Breast epithelium (tissue), 4 donors: ENCODE data around the gene EPHA2. TPM values are rescaled to one million over a fixed set of nuclear protein-coding genes. Genes with fewer than 3 reads are reported as not detected.

Experiments used
- DNase-seq, 2 donors: peaks; one replicate each; pipeline ENCODE4 v3.0.0-alpha.2; 2019; ENCODE audit warnings: low spot score in 2 of 2
- H3K27ac ChIP-seq, 2 donors: fragments of 200-600 bp; sonication (generic) in 1 of 2; one replicate each; pipeline ENCODE4 v1.5.1; 2016 to 2019; ENCODE audit warnings: mild to moderate bottlenecking in 1 of 2
- H3K27me3 ChIP-seq, 2 donors: fragments of 200-600 bp; sonication (generic) in 1 of 2; one replicate each; pipeline versions ENCODE4 v1.5.1 to v1.6.0; 2017 to 2019; ENCODE audit warnings: control low read depth in 1 of 2, mild to moderate bottlenecking in 1 of 2
- H3K36me3 ChIP-seq: fragments of 200-600 bp; one replicate; pipeline ENCODE4 v1.5.1; 2019
- H3K4me1 ChIP-seq, 2 donors: fragments of 200-600 bp; sonication (generic); one replicate each; pipeline ENCODE4 v1.5.1; 2016 to 2019; ENCODE audit warnings: control low read depth in 1 of 2
- H3K4me3 ChIP-seq, 3 donors: fragments of 200-600 bp; sonication (generic); 1 replicate in 2 of 3; 2 replicates in 1 of 3; pipeline ENCODE4 v1.5.1; 2016 to 2019; ENCODE audit warnings: mild to moderate bottlenecking in 3 of 3, moderate library complexity in 2 of 3
- H3K9me3 ChIP-seq, 2 donors: fragments of 200-600 bp; sonication (generic) in 1 of 2; one replicate each; pipeline ENCODE4 v1.5.1; 2016 to 2019; ENCODE audit warnings: control low read depth in 1 of 2
- CTCF ChIP-seq, 3 donors: fragments of 450-650 bp; IDR thresholded peaks; one replicate each; pipeline ENCODE4 v1.5.1; 2016 to 2017; ENCODE audit warnings: antibody characterized with exemption in 3 of 3, mild to moderate bottlenecking in 3 of 3, moderate library complexity in 3 of 3
- POLR2A ChIP-seq: fragments of 450-650 bp; IDR thresholded peaks from one replicate; pipeline ENCODE4 v1.6.1; 2016; ENCODE audit warnings: antibody characterized with exemption, mild to moderate bottlenecking, moderate library complexity
- POLR2AphosphoS5 ChIP-seq, 3 donors: sonication (generic); formaldehyde crosslinking; IDR thresholded peaks; one replicate each; pipeline ENCODE4 v1.6.1; 2017; ENCODE audit warnings: antibody characterized with exemption in 3 of 3
- intact Hi-C: fragments of 100-400 bp; cut with DNase I; formaldehyde crosslinking; loops from one replicate; pipeline ENCODE4 v1.15.1; 2023; ENCODE audit warnings: low total_unique reads
- total RNA-seq, 3 donors: library from RNA; depleted of rRNA; stranded (reverse); fragments of >200 nt; gene quantifications; one replicate each; pipeline ENCODE4 v1.1.0, GENCODE V29; 2016

EPHA2 gene
- total RNA-seq, 3 donors from 2014 or later: 5.8 to 18.4 (median 16.7) TPM

GRCh38 chr1:16151196-16151994 is 4.5 kb downstream of the EPHA2 start:
- intact Hi-C loops: no loop called here
- H3K27ac ChIP-seq: peak overlapping the region; percentile 94 to 96
- no peaks in the 10 kb centered on the region for H3K9me3 ChIP-seq
- peak overlapping the region in 1 of 3 donors; percentile 83 for H3K4me3 ChIP-seq
- H3K27me3 ChIP-seq: no peaks in the 10 kb centered on the region
- peaks cover 15 to 34% of the 10 kb centered on the region in 2 donors for H3K4me1 ChIP-seq
- no peaks in the 10 kb centered on the region for H3K36me3 ChIP-seq
- DNase-seq: peak in 1 of 2 donors; percentile 66
- TF ChIP-seq POLR2AphosphoS5 (IDR thresholded peaks at IDR 0.05): no peak
- no peak for TF ChIP-seq CTCF (IDR thresholded peaks at IDR 0.05)
- TF ChIP-seq POLR2A: no peak

- no peak for TF ChIP-seq POLR2A
- no peak for TF ChIP-seq CTCF (IDR thresholded peaks at IDR 0.05)
- no peak for TF ChIP-seq POLR2AphosphoS5 (IDR thresholded peaks at IDR 0.05)
- Histone ChIP-seq H3K27ac (peak overlapping the region; percentile 94 to 96), H3K36me3 (no peaks in the 10 kb centered on the region), H3K9me3 (no peaks in the 10 kb centered on the region), H3K27me3 (no peaks in the 10 kb centered on the region), H3K4me1 (peaks cover 22 to 39% of the 10 kb centered on the region in 2 donors), H3K4me3 (no peak overlapping the region)
- intact Hi-C loops: no loop called here
- no peak for DNase-seq
Observed at GRCh38 chr1:16150508-16150907, 5.4 kb downstream of the EPHA2 start.

GRCh38 chr1:16149702-16150488 is 6.0 kb downstream of the EPHA2 start:
- intact Hi-C loops: no loop called here
- Histone ChIP-seq H3K4me1 (peaks cover 24 to 39% of the 10 kb centered on the region in 2 donors), H3K27ac (peak overlapping the region in 1 of 2 donors; percentile 96), H3K27me3 (no peaks in the 10 kb centered on the region), H3K9me3 (no peaks in the 10 kb centered on the region), H3K36me3 (no peaks in the 10 kb centered on the region), H3K4me3 (no peak overlapping the region)
- DNase-seq: no peak
- TF ChIP-seq POLR2AphosphoS5 (IDR thresholded peaks at IDR 0.05): no peak
- no peak for TF ChIP-seq POLR2A
- TF ChIP-seq CTCF (IDR thresholded peaks at IDR 0.05): no peak

GRCh38 chr1:16149146-16149545 is 6.7 kb downstream of the EPHA2 start:
- intact Hi-C loops: no loop called here
- peaks cover 24 to 37% of the 10 kb centered on the region in 2 donors for H3K4me1 ChIP-seq
- no peaks in the 10 kb centered on the region for H3K27me3 ChIP-seq
- H3K27ac ChIP-seq: no peak overlapping the region
- H3K4me3 ChIP-seq: no peak overlapping the region
- no peaks in the 10 kb centered on the region for H3K9me3 ChIP-seq
- H3K36me3 ChIP-seq: no peaks in the 10 kb centered on the region
- DNase-seq: no peak
- TF ChIP-seq POLR2AphosphoS5 (IDR thresholded peaks at IDR 0.05) (no peak), CTCF (IDR thresholded peaks at IDR 0.05) (no peak)
